Fibroblast of lung (primary cell): ENCODE results near the gene CRYBB1.

ENCODE experiments used
- CTCF ChIP-seq, 2 donors: IDR thresholded peaks in 1 of 2; conservative IDR thresholded peaks in 1 of 2; 1 replicate in 1 of 2; 2 replicates in 1 of 2; pipeline ENCODE4 v1.5.1; 2011 to 2012; ENCODE audit warnings: low read length in 2 of 2, control low read depth in 1 of 2, inconsistent platforms in 1 of 2, low read depth in 1 of 2, mild to moderate bottlenecking in 1 of 2
- EZH2 ChIP-seq: IDR thresholded peaks from 2 replicates; pipeline ENCODE4 v1.5.1; 2012; ENCODE audit warnings: low read length, control low read depth, mild to moderate bottlenecking; ENCODE audit errors: missing control alignments

GRCh38 chr22:26589845-26590736 is 27.7 kb downstream of the CRYBB1 start, which contains the start of gene TPST2:
- TF ChIP-seq CTCF (conservative IDR thresholded peaks at IDR 0.05 in 1 of 2, IDR thresholded peaks at IDR 0.05 in 1 of 2; ENCODE audit: low read depth in 1 of 2, low read length in 2 of 2) (no peak), EZH2 (no peak)
